Heart right ventricle (tissue), 16 donors: Measurements from ENCODE around the gene SUSD2. TPM values are rescaled to one million over a fixed set of nuclear protein-coding genes. Genes with fewer than 3 reads are reported as not detected.

ENCODE experiments used
- ATAC-seq, 8 donors: fragments of 200-7000 bp; cut with Tn5 transposase; one replicate each; pipeline ENCODE4 v1.9.1; 2020; ENCODE audit warnings: mild to moderate bottlenecking in 8 of 8, moderate library complexity in 8 of 8, moderate number of reproducible peaks in 1 of 8
- DNase-seq, 2 donors: peaks; one replicate each; pipeline ENCODE4 v3.0.0-alpha.2; 2020
- H3K27ac ChIP-seq, 10 donors: fragments of 200-600 bp; sonication (generic) in 2 of 10; one replicate each; pipeline versions ENCODE4 v1.5.0 to v1.8.0; 2020 to 2022; ENCODE audit warnings: mild to moderate bottlenecking in 3 of 10
- H3K27me3 ChIP-seq, 7 donors: fragments of 200-600 bp; one replicate each; pipeline ENCODE4 v1.8.0; 2021 to 2022; ENCODE audit warnings: mild to moderate bottlenecking in 2 of 7
- H3K36me3 ChIP-seq, 9 donors: fragments of 200-600 bp; sonication (generic) in 1 of 9; one replicate each; pipeline versions ENCODE4 v1.5.0 to v1.8.0; 2020 to 2022; ENCODE audit warnings: mild to moderate bottlenecking in 2 of 9
- H3K4me1 ChIP-seq, 9 donors: fragments of 200-600 bp; sonication (generic) in 1 of 9; one replicate each; pipeline versions ENCODE4 v1.5.0 to v1.8.0; 2020 to 2022; ENCODE audit warnings: mild to moderate bottlenecking in 4 of 9
- H3K4me3 ChIP-seq, 10 donors: fragments of 200-600 bp; sonication (generic) in 2 of 10; one replicate each; pipeline versions ENCODE4 v1.5.0 to v1.8.0; 2020 to 2022; ENCODE audit warnings: mild to moderate bottlenecking in 7 of 10, moderate library complexity in 2 of 10
- H3K9me3 ChIP-seq, 11 donors: fragments of 200-600 bp in 10 of 11; sonication (generic) in 2 of 11; one replicate each; pipeline versions ENCODE4 v1.5.0 to v1.8.0; 2013 to 2022; ENCODE audit warnings: mild to moderate bottlenecking in 2 of 11, control low read depth in 1 of 11, moderate library complexity in 1 of 11
- CTCF ChIP-seq, 9 donors: fragments of 200-600 bp; sonication (generic) in 2 of 9; IDR thresholded peaks; one replicate each; pipeline versions ENCODE4 v1.5.0 to v1.8.0; 2021 to 2022; ENCODE audit warnings: antibody characterized with exemption in 9 of 9, mild to moderate bottlenecking in 5 of 9, moderate library complexity in 1 of 9
- WGBS, 2 donors: extraction: QIAGEN DNeasy Blood & Tissue Kit; methylation state at CpG; one replicate each; pipeline ENCODE4 v1.1.7; 2013; ENCODE audit warnings: inconsistent platforms in 1 of 2; 5-methylcytosine and 5-hydroxymethylcytosine counted together
- intact Hi-C, 10 donors: fragments of 100-400 bp; cut with DNase I; formaldehyde crosslinking; loops; one replicate each; pipeline versions ENCODE4 v1.11.1 to v1.14.2; 2022
- polyA plus RNA-seq, 2 donors: library from polyadenylated mRNA; stranded (reverse); fragments of 200-250 nt; gene quantifications; one replicate each; pipeline ENCODE4 v1.2.3, GENCODE V29; 2013
- total RNA-seq, 10 donors: library from RNA; stranded (reverse); fragmentation: NEBNext Ultra II Directional in 3 of 10; extraction: Animal tissue kit (Norgen Biotek cat#: 25700) in 3 of 10; gene quantifications; one replicate each; pipeline versions ENCODE4 v1.2.1 to v1.2.4, GENCODE V29; 2021 to 2023
- donor health status: Arrhythmogenic right ventricular cardiomyopathy.
- donor health status: ischemic (EF 13 %, LVEDD 7.1; RV severe dilation, severe dysfunction).
- donor health status: healthy with polysubstance abuse.
- donor health status: DM: no; HTN: yes; CAD: no.
- donor health status: DM: no; HTN: no; CAD: no.
- donor health status: ischemic (EF 25% LVEDD 6.9; RV normal size, moderate dysfunction).
- donor health status: ischemic (EF 25% LVEDD 5.7; RV mildly dilated, moderate dysfunction).
- donor health status: healthy.
- donor health status: DM: yes; HTN: yes; CAD: no.
- donor health status: Ischemic cardiomyopathy.
- donor health status: ischemic (EF 35%, LVEDD 5.7; RV mildly dilated, moderate dysfunction).
- donor health status: nonischemic (EF 11% LVEDD 7.7; RV severe dilation, severe dysfunction).
- donor health status: DM: yes; HTN: yes; CAD: no.
- donor health status: PGD.
- donor health status: ischemic (EF 29% LVEDD 5.4; RV normal size, mild dysfunction).
- donor health status: nonischemic (EF 23%, LVEDD 6.1; RV moderate dilation, normal function).

The SUSD2 gene
- total and polyA plus RNA-seq, 12 donors: 0.57 to 6.7 (median 2.3) TPM

GRCh38 chr22:24184057-24184798 is 2.9 kb downstream of the SUSD2 start:
- WGBS, 2 donors: 93% methylated on average over 16 of the region's 16 CpGs
- no peak for TF ChIP-seq CTCF (IDR thresholded peaks at IDR 0.05)
- peaks cover 7 to 37% (median 23%) of the 10 kb centered on the region in 9 donors for H3K4me1 ChIP-seq
- intact Hi-C loops: loop anchor here in 2 of 10 donors (10.0 kb wide), 1 partner anchor 341 kb away; no protein-coding TSS in a partner anchor
- no peaks in the 10 kb centered on the region for H3K9me3 ChIP-seq
- H3K36me3 ChIP-seq: peaks cover 0 to 12% (median 0%) of the 10 kb centered on the region in 9 donors
- no peak for DNase-seq
- H3K27me3 ChIP-seq: no peaks in the 10 kb centered on the region
- no peak overlapping the region for H3K4me3 ChIP-seq
- no peak overlapping the region for H3K27ac ChIP-seq
- ATAC-seq: no peak

GRCh38 chr22:24185001-24185500 is 3.8 kb downstream of the SUSD2 start:
- ATAC-seq (no peak), DNase-seq (no peak)
- Histone ChIP-seq H3K4me3 (no peak overlapping the region), H3K4me1 (peaks cover 7 to 37% (median 30%) of the 10 kb centered on the region in 9 donors), H3K27ac (no peak overlapping the region), H3K9me3 (no peaks in the 10 kb centered on the region), H3K27me3 (no peaks in the 10 kb centered on the region), H3K36me3 (peaks cover 0 to 12% (median 0%) of the 10 kb centered on the region in 9 donors)
- 89 to 92% methylated on average over 16 of the region's 16 CpGs for WGBS, 2 donors
- no peak for TF ChIP-seq CTCF (IDR thresholded peaks at IDR 0.05)
- intact Hi-C loops: loop anchor here in 5 of 10 donors (5.0 to 10.0 kb wide), 3 partner anchors 47 to 340 kb away; partner anchors contain the start of gene GGT5 (in 3 of the 5)

- intact Hi-C loops: loop anchor here in 5 of 10 donors (5.0 to 10.0 kb wide), 3 partner anchors 47 to 339 kb away; partner anchors contain the start of gene GGT5 (in 3 of the 5)
- DNase-seq (no peak), ATAC-seq (no peak)
- no peaks in the 10 kb centered on the region for H3K27me3 ChIP-seq
- peaks cover 7 to 38% (median 26%) of the 10 kb centered on the region in 9 donors for H3K4me1 ChIP-seq
- no peak for TF ChIP-seq CTCF (IDR thresholded peaks at IDR 0.05)
- 96% methylated on average over 51 of the region's 51 CpGs for WGBS, 2 donors
- H3K4me3 ChIP-seq: no peak overlapping the region
- H3K27ac ChIP-seq: no peak overlapping the region
- H3K36me3 ChIP-seq: peaks cover 0 to 12% (median 0%) of the 10 kb centered on the region in 9 donors
- no peaks in the 10 kb centered on the region for H3K9me3 ChIP-seq
These were observed 4.4 kb downstream of the SUSD2 start for GRCh38 chr22:24185501-24186351.

- 93% methylated on average over 15 of the region's 15 CpGs for WGBS, 2 donors
- H3K4me3 ChIP-seq: no peak overlapping the region
- TF ChIP-seq CTCF (IDR thresholded peaks at IDR 0.05): no peak
- no peaks in the 10 kb centered on the region for H3K9me3 ChIP-seq
- intact Hi-C loops: loop anchor here in 5 of 10 donors (5.0 to 10.0 kb wide), 3 partner anchors 46 to 338 kb away; partner anchors contain the start of gene GGT5 (in 3 of the 5)
- DNase-seq (no peak), ATAC-seq (no peak)
- no peak overlapping the region for H3K27ac ChIP-seq
- no peaks in the 10 kb centered on the region for H3K27me3 ChIP-seq
- peaks cover 7 to 33% (median 20%) of the 10 kb centered on the region in 9 donors for H3K4me1 ChIP-seq
- H3K36me3 ChIP-seq: peaks cover 0 to 12% (median 0%) of the 10 kb centered on the region in 9 donors
These were observed 5.1 kb downstream of the SUSD2 start for GRCh38 chr22:24186352-24186740.
